GM18861 (cell line): ENCODE measurements around the gene DOLK.

Experiments
- ATAC-seq: cut with Tn5 transposase; IDR thresholded peaks from one replicate; pipeline ENCODE4 v1.9.1; 2021; ENCODE audit not compliant: unreplicated experiment

DOLK gene

DNA sequence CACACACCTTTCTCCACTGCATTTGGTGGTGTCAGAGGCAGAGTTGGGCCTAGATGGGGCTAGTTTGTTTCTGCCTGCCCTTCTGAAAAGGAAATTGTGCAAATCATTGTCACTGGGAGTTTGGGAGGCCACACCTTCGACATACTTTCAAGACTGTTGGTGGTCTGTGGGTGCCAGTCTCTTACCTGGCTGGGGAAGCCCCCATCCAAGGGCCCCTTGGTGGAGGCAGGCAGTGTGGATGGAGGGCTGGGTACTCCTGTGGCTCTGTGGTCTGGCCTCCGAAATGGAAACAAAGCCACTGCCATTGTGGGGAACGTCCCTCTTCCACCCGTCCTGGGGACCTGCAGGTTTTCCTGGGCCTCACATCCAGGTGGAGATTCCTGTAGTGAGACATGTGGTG is 37.5 kb downstream of the DOLK start:
- no peak for ATAC-seq

DNA sequence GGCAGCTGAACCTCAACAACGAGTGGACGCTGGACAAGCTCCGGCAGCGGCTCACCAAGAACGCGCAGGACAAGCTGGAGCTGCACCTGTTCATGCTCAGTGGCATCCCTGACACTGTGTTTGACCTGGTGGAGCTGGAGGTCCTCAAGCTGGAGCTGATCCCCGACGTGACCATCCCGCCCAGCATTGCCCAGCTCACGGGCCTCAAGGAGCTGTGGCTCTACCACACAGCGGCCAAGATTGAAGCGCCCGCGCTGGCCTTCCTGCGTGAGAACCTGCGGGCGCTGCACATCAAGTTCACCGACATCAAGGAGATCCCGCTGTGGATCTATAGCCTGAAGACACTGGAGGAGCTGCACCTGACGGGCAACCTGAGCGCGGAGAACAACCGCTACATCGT is 39.0 kb downstream of the DOLK start:
- no peak for ATAC-seq

DNA sequence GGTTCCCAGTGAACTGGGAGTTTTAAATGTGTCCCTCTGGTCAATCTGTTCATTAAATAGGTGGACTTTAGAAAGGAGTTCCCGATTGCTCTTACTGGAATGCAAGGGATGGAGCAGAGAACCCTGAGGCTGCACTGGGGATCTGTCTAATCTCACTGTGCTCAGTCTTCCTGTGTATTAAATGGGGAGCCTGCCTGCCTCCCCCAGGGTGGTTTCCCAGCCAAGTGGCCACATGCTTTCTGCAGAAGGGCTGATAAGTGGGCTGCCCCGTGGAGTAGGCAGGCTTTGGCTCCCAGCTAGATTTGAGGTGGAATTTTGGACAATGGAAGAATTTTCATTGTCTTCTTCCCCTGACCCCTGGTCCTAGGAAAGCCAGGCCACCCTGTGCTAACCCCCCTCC is 40.7 kb downstream of the DOLK start:
- ATAC-seq, result no peak

DNA sequence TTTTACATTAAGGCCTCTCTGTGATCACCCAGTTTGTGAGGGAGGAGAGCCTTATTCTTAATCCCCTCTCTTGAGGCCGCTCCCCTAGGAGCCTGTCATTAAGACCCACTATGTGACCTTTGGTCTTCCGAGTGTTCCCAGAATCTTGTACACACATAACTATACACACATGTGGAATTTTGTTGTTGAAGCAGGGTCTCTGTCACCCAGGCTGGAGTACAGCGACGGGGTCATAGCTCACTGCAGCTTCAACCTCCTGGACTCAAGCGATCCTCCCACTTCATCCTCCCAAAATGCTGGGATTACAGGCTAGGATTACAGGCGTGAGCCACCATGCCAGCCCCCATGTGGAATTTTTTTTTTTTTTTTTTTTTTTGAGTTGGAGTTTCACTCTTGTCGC is 41.4 kb downstream of the DOLK start:
- ATAC-seq, result no peak

DNA sequence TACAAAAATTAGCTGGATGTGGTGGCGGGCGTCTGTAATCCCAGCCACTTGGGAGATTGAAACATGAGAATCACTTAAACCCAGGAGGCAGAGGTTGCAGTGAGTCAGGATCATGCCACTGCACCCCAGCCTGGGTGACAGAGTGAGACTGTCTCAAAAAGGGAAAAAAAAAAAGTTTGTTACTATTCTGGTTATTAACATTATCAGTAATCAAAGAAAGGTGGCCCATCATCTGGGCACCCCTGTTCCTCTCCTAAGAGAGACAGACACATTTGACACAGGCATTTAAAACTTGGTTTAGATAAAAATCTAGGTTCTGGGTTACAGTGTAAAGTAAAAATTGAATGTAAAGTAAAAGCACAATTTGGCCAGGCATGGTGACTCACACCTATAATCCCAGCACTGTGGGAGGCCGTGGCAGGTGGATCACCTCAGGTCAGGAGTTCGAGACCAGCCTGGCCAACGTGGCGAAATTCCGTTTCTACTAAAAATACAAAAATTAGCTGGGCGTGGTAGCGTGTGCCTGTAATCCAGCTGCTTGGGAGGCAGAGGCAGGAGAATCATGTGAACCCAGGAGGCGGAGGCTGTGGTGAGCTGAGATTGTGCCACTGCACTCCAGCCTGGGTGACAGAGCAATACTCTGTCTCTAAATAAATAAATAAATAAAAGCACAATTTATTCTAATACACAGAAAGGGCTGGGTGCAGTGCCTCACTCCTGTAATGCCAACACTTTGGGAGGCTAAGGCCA is 43.4 kb downstream of the DOLK start:
- no peak for ATAC-seq

DNA sequence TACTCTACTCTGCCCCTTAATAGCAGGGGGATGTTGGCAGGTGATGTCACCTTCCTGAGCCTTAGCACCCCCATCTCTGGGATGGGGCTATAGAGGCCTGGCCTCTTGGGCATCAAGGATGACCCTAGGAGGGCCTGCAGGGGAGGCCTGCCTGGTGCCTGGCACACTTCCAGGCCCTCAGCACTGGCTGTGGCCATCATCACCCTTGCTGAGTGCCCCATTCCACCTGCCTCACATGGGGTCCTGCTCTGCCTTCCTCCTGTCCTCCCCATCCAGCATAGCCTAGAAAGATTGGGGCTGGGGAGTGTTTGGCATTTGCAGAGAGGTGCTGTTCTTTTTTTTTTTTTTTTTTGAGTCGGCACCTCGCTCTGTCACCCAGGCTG is 44.3 kb downstream of the DOLK start:
- no peak for ATAC-seq

DNA sequence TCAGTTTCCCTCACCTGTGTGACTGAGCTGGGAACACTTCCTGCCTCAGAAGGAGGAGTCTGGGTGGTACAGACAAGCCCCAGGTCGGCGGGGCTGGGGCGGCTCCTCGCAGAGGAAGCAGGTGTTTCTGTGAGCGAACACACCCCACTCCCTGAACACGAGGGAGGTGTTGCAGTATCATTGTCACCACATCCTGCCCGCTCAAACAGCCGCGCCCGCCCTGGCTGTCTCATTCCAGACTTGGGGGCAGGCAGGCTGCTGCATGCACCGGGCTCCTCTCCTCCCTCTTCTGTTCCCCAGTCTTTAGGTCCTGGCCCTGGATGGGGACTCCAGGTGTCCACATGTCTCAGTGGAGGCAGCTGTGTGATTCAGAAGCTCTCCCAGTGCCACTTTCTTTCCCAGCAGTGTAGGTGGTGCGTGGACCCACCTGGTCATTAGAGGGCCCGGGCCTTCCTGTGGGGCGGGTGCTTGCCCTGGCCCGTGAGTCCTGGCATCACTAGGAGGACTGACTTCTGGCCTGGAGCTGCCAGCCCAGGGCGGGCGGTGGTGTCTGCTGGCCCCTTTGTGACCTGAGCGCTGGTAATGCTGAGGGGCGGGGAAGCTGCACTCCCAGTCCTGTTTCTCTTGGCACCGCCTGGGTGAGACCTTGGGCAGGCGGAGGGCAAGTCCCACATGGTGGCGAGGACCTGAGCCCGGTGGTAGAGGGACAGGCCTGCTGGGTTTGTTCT is 44.9 kb downstream of the DOLK start:
- ATAC-seq, result peak; percentile 87

DNA sequence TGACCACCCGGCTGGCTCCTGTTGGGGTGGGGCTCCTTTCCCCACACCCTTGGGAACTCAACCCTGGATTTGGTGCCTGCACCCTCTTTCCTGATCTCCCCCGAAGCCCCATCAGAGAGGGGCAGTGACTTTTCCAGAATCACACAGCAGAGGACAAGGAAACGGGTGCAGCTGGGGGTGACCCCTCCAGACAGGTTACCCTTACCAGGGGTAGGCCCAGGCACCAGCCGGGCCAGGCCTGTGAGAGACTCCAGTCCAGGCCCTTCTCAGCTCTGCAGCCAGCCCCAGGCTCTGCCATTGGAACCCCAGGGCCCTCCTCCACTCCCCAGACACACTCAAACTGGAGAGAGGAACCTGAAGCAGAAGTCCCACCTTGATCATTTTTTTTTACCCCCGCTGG is 45.6 kb downstream of the DOLK start:
- ATAC-seq, result no peak

DNA sequence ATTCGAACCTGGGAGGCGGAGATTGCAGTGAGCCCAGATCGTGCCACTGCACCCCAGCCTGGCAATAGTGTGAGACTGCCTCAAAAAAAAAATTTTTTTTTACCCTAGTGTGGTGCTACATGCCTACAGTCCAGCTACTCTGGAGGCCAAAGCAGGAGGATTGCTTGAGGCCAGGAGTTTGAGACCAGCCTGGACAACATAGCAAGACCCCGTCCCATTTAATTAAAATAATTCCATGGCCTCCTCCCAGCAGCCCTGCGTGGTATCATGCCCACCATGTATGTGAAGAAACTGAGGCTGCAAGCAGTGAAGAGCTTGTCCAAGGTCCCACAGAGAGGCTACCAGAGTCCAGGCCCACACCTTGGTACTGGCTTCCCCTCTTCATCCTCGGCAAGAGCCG is 46.0 kb downstream of the DOLK start:
- ATAC-seq, result no peak

DNA sequence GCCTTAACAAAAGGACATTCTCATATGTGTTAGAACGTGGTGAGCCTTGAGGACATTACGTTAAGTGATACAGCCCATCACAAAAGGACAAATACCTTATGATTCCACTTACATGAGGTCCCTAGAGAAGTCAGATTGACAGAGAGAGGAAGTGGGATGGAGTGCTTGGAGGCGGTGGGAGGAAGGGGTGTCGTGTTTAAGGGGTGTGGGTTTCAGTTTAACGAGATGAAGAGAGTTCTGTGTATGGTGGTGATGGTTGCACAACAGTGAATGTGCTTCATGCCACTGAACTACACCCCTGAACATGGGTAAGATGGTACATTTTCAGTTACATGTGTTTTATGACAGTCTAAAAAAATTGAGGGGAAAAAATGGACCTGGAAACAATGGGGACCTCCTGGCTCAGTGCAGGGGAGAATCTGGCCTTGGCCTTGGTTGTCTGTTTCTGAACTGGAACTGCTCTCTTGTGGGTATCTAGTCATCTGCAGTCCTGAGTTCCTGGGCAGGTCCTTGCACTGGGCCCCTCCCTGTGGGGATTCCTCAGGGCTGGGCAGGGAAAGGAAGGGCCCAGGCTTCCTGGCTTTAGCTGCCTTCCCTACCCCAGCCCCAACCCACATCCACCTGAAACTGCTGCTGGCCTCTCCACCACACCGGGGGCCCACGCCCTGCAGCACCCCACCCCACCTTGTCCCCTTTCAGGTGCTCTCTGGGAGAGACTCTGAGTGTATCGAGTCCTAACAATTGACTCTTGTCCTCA is 47.7 kb downstream of the DOLK start:
- ATAC-seq, result no peak

DNA sequence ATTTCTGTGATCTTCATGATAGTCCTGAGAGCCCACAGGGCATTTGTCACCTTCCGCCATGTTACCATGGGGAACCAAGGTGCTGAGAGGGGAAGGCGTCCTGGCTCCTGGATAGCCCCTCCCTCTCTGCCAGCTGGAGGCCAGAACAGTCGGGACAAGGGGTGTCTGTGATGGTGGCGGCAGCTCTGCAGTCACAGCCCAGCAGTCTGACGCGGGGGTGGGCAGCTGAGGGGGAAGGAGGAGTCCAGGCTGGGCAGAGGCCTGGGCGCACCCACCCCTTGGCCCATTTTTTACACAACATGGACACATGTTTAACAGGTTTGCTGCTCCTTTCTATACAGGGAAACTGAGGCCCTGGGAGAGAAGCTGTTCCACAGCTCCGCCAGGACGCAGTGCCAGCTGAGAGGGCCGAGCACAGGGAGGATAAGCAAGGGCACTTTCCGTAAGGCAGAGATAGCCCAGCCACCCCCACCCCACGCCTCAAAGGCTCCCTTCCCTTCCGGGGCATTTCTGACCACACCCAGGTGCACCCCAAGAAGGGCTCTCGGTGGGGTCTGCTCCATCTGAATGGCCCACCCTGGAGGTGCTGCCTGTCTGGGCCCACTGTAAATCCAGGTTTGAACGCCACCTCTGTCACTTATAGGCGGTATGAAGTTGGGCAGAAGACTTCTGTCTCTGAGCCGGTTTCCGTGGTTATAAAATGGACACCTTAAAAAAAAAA is 48.4 kb downstream of the DOLK start:
- no peak for ATAC-seq

DNA sequence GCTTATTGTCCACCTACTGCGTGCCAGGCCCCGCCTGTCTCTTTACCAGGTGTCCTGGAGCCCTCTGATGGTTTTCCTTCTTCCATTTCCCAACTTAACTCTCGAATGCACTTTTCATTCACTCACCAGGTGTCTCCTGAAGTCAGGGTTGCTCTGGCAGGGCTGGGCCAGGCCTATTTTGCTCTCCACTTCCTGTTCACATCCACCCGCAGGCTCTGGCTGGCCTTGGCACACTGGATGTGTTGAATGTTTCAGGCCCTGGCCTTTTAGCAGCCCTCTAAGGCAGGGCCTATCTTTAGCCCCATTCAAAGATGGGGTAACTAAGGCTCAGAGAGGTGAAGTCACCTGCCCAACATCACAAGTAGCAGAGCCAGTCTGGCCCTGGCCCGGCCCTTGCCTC is 49.0 kb downstream of the DOLK start:
- no peak for ATAC-seq

DNA sequence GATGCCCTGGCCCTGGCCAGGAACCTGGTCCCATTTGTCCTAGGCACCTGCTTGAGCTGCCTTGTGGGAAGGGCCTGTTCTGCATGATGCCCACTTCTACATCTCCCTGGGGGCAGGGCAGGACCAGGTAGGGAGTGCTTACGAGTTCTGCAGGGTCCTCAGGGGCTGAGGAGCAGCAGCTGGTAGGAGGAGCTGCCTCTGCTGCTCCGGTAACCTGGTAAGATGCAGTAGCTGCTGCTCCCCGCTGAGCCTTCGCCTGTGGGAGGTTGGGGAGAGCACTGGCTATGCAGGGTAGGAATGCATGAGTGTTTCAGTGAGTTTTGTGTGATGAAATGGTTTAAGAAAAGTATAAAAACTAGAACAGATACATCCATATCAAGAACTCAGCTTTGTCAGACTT is 51.8 kb downstream of the DOLK start:
- ATAC-seq, result no peak
